SK-N-SH treated with all-trans-retinoic acid at 6 μM for 48 hours (cell line): ENCODE results near the gene PTPN1.

Experiments
- ARNTL ChIP-seq: fragments of 450-650 bp; formaldehyde crosslinking; IDR thresholded peaks from 2 replicates; pipeline ENCODE4 v1.5.0; 2020; ENCODE audit warnings: low read depth, mild to moderate bottlenecking, moderate library complexity, borderline replicate concordance
- ESRRG ChIP-seq: fragments of 250-450 bp; sonication (Bioruptor Pico); IDR thresholded peaks from 2 replicates; pipeline ENCODE4 v1.6.1; 2021; ENCODE audit warnings: mild to moderate bottlenecking
- OSR1 ChIP-seq: fragments of 250-450 bp; sonication (Bioruptor Pico); IDR thresholded peaks from 2 replicates; pipeline ENCODE4 v1.8.0; 2022; ENCODE audit warnings: moderate library complexity, mild to moderate bottlenecking, inconsistent platforms
- PPARA ChIP-seq: fragments of 250-450 bp; sonication (Bioruptor Pico); IDR thresholded peaks from 2 replicates; pipeline ENCODE4 v1.5.0; 2020; ENCODE audit warnings: mild to moderate bottlenecking, borderline replicate concordance
- TCF4 ChIP-seq: fragments of 250-450 bp; sonication (Bioruptor Pico); IDR thresholded peaks from 2 replicates; pipeline ENCODE4 v1.8.0; 2021; ENCODE audit warnings: mild to moderate bottlenecking, moderate library complexity, borderline replicate concordance
- ZC3H10 ChIP-seq: fragments of 250-450 bp; sonication (Bioruptor Pico); IDR thresholded peaks from 2 replicates; pipeline ENCODE4 v1.5.1; 2021; ENCODE audit warnings: mild to moderate bottlenecking, moderate library complexity
- ZNF8 ChIP-seq: fragments of 450-650 bp; formaldehyde crosslinking; IDR thresholded peaks from 2 replicates; pipeline ENCODE4 v1.5.0; 2020; ENCODE audit warnings: mild to moderate bottlenecking, moderate library complexity
- TF ChIP-seq, protein P1 (sequence below): fragments of 250-450 bp; sonication (Bioruptor Pico); IDR thresholded peaks from 2 replicates; pipeline ENCODE4 v1.5.0; 2020; ENCODE audit warnings: mild to moderate bottlenecking, moderate library complexity

- TF ChIP-seq ESRRG (CRISPR knock-in tag) (no peak), ZC3H10 (no peak), TCF4 (CRISPR knock-in tag) (no peak), ZNF8 (no peak), ARNTL (CRISPR knock-in tag) (no peak), PPARA (CRISPR knock-in tag) (no peak), OSR1 (no peak)
- TF ChIP-seq, protein P1, sequence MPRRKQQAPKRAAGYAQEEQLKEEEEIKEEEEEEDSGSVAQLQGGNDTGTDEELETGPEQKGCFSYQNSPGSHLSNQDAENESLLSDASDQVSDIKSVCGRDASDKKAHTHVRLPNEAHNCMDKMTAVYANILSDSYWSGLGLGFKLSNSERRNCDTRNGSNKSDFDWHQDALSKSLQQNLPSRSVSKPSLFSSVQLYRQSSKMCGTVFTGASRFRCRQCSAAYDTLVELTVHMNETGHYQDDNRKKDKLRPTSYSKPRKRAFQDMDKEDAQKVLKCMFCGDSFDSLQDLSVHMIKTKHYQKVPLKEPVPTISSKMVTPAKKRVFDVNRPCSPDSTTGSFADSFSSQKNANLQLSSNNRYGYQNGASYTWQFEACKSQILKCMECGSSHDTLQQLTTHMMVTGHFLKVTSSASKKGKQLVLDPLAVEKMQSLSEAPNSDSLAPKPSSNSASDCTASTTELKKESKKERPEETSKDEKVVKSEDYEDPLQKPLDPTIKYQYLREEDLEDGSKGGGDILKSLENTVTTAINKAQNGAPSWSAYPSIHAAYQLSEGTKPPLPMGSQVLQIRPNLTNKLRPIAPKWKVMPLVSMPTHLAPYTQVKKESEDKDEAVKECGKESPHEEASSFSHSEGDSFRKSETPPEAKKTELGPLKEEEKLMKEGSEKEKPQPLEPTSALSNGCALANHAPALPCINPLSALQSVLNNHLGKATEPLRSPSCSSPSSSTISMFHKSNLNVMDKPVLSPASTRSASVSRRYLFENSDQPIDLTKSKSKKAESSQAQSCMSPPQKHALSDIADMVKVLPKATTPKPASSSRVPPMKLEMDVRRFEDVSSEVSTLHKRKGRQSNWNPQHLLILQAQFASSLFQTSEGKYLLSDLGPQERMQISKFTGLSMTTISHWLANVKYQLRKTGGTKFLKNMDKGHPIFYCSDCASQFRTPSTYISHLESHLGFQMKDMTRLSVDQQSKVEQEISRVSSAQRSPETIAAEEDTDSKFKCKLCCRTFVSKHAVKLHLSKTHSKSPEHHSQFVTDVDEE (CRISPR knock-in tag): no peak
These were observed 106.8 kb downstream of the PTPN1 start for GRCh38 chr20:50617022-50617421.
